ENCODE results near the gene KRT9.

Gene KRT9

GRCh38 chr17:41527063-41528023 is 44.5 kb downstream of the KRT9 start:
- DNase-seq (ENCODE audit: low spot score): no peak
- in situ Hi-C loops (cut with MboI; ENCODE audit: low sequenced_read_pairs, unreplicated experiment): no loop called here
- TF ChIP-seq, protein P1, sequence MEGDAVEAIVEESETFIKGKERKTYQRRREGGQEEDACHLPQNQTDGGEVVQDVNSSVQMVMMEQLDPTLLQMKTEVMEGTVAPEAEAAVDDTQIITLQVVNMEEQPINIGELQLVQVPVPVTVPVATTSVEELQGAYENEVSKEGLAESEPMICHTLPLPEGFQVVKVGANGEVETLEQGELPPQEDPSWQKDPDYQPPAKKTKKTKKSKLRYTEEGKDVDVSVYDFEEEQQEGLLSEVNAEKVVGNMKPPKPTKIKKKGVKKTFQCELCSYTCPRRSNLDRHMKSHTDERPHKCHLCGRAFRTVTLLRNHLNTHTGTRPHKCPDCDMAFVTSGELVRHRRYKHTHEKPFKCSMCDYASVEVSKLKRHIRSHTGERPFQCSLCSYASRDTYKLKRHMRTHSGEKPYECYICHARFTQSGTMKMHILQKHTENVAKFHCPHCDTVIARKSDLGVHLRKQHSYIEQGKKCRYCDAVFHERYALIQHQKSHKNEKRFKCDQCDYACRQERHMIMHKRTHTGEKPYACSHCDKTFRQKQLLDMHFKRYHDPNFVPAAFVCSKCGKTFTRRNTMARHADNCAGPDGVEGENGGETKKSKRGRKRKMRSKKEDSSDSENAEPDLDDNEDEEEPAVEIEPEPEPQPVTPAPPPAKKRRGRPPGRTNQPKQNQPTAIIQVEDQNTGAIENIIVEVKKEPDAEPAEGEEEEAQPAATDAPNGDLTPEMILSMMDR (IDR thresholded peaks at IDR 0.05; ENCODE audit: borderline replicate concordance, control extremely low read depth, extremely low read depth, insufficient read depth, missing control alignments): no peak

- DNase-seq (ENCODE audit: low spot score): no peak
- TF ChIP-seq, protein P1 (IDR thresholded peaks at IDR 0.05; ENCODE audit: borderline replicate concordance, control extremely low read depth, extremely low read depth, insufficient read depth, missing control alignments): no peak
- in situ Hi-C loops (cut with MboI; ENCODE audit: low sequenced_read_pairs, unreplicated experiment): no loop called here
Observed at GRCh38 chr17:41524261-41524660, 47.6 kb downstream of the KRT9 start.

GRCh38 chr17:41523787-41524186 is 48.1 kb downstream of the KRT9 start:
- no peak for DNase-seq (ENCODE audit: low spot score)
- in situ Hi-C loops (cut with MboI; ENCODE audit: low sequenced_read_pairs, unreplicated experiment): no loop called here
- TF ChIP-seq, protein P1 (IDR thresholded peaks at IDR 0.05; ENCODE audit: borderline replicate concordance, control extremely low read depth, extremely low read depth, insufficient read depth, missing control alignments): no peak

- in situ Hi-C loops (cut with MboI; ENCODE audit: low sequenced_read_pairs, unreplicated experiment): no loop called here
- no peak for DNase-seq (ENCODE audit: low spot score)
- TF ChIP-seq, protein P1 (IDR thresholded peaks at IDR 0.05; ENCODE audit: borderline replicate concordance, control extremely low read depth, extremely low read depth, insufficient read depth, missing control alignments): no peak
Observed at GRCh38 chr17:41523225-41523593, 48.6 kb downstream of the KRT9 start.

DNA sequence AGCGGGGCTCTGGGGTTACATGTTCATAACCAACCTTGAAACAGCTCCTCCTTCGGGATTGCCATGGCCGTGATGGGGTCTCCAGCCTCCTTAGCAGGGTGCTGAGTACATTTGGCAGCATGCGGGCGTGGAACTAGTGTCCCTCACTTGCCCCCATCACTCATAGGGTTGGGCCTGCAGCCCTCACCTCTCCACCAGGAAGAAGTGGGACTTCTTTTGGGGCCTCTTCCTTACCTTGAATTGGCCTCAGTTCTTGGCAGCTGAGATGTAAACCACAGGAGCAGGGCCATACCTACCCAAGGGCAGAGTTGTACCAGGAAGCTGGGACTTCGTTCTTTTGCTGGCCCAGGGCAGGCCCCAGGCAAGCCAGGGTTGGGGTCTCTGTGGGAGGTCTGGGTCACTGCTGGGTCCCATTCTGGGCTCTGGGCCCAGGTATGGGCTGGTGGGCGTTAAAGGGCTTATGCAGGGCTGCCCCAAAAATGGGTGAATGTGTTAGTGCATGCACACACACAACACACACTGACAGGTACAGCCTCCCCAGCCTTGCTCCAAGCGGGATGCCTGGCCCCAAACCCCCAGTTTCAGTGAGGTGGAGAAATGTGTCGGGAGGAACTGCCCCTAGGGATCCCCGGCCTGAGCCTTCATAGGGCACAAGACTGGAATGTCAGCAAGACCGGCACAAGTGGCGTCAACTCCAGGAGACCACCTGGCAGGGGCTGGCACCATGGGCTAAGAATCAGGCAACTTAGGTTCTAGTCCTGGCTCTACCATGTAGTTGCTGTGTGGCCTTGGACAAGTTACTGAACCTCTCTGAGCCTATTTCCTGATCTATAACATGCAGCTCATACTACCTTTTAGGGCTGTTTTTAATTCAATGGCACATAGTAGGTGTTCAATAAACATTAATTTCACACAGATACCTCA is 49.3 kb downstream of the KRT9 start:
- in situ Hi-C loops (cut with MboI; ENCODE audit: low sequenced_read_pairs, unreplicated experiment): no loop called here
- no peak for DNase-seq (ENCODE audit: low spot score)
- TF ChIP-seq, protein P1 (IDR thresholded peaks at IDR 0.05; ENCODE audit: borderline replicate concordance, control extremely low read depth, extremely low read depth, insufficient read depth, missing control alignments): no peak

DNA sequence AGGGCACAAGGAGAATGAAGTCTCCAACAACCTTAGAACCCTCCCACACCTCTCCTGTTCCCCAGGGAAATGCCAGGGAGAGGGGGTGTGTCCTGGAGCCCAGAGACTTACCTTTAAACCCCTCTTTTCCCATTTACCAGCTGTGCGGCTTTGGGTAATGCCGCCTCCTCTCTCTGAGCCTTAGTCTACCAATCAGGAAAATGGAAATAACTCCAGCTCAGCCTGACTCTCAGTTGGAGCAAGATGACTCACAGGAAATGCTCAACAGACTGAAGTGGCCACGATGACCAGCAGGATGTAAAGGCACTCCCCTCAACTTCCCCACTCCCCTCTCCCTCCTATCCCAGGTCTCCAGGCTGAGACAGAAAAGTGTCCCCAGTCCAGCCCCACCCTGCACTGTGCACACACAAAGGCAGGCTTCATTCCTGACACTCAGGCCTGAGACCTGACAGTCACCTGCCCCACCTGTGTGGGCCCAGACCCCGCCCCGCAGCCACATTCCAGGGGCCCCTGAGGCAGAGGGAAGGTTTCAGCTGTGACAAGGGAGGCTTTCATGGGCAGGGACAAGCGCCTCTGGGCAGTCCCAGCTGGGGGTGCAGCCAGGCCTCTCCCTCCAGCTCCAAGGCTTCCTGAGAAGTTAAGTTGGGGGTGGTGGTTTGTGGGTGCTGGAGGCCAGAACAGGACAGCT is 50.1 kb downstream of the KRT9 start:
- no peak for DNase-seq (ENCODE audit: low spot score)
- in situ Hi-C loops (cut with MboI; ENCODE audit: low sequenced_read_pairs, unreplicated experiment): no loop called here

More for the DNA sequence above, 50.1 kb downstream of the KRT9 start:
- TF ChIP-seq, protein P1 (IDR thresholded peaks at IDR 0.05; ENCODE audit: borderline replicate concordance, control extremely low read depth, extremely low read depth, insufficient read depth, missing control alignments): no peak

Measured in GM13976 (cell line).